Hepatocyte (in vitro differentiated cells): Measurements from ENCODE around the gene SV2A.
"Not testable (repeated sequence)": the region's sequence is repeated elsewhere in the genome, so short reads cannot be mapped to it uniquely, and the experiment has no call there.

Experiments used
- CTCF ChIP-seq: fragments of 200-600 bp; sonication (generic); IDR thresholded peaks from 2 replicates; pipeline ENCODE4 v1.5.1; 2016; ENCODE audit warnings: antibody characterized with exemption, mild to moderate bottlenecking; ENCODE audit not compliant: poor library complexity
- EZH2 ChIP-seq: fragments of 200-600 bp; sonication (generic); IDR thresholded peaks from 2 replicates; pipeline ENCODE4 v1.6.1; 2016; ENCODE audit warnings: antibody characterized with exemption, mild to moderate bottlenecking, borderline replicate concordance
- EZH2phosphoT487 ChIP-seq: fragments of 200-600 bp; sonication (generic); IDR thresholded peaks from one replicate; pipeline ENCODE4 v1.6.1; 2018; ENCODE audit warnings: antibody characterized with exemption, mild to moderate bottlenecking, low read depth, moderate library complexity; ENCODE audit not compliant: unreplicated experiment, severe bottlenecking

- TF ChIP-seq CTCF, EZH2phosphoT487, EZH2: not testable (repeated sequence)
Measured at GRCh38 chr1:149873060-149873459, 44.6 kb downstream of the SV2A start.
